Lower lobe of right lung (tissue), 2 donors: ENCODE measurements around the gene SDS. TPM values are rescaled to one million over a fixed set of nuclear protein-coding genes. Genes with fewer than 3 reads are reported as not detected.
A peak's percentile ranks its signal among the peaks of the same experiment; 100 is the strongest.

ENCODE experiments used
- ATAC-seq, 2 donors: fragments of 200-7000 bp; cut with Tn5 transposase; one replicate each; pipeline ENCODE4 v1.9.1; 2020 to 2022; ENCODE audit warnings: mild to moderate bottlenecking in 2 of 2, moderate library complexity in 2 of 2
- DNase-seq: peaks from one replicate; pipeline ENCODE4 v3.0.0-alpha.2; 2020
- H3K27ac ChIP-seq: fragments of 200-600 bp; one replicate; pipeline ENCODE4 v1.8.0; 2022
- H3K27me3 ChIP-seq: fragments of 200-600 bp; one replicate; pipeline ENCODE4 v1.8.0; 2022; ENCODE audit warnings: low read depth
- H3K36me3 ChIP-seq: fragments of 200-600 bp; one replicate; pipeline ENCODE4 v1.8.0; 2022; ENCODE audit warnings: mild to moderate bottlenecking
- H3K4me1 ChIP-seq: fragments of 200-600 bp; one replicate; pipeline ENCODE4 v1.8.0; 2022
- H3K4me3 ChIP-seq: fragments of 200-600 bp; one replicate; pipeline ENCODE4 v1.8.0; 2022; ENCODE audit warnings: mild to moderate bottlenecking
- H3K9me3 ChIP-seq: fragments of 200-600 bp; one replicate; pipeline ENCODE4 v1.8.0; 2022
- CTCF ChIP-seq: fragments of 200-600 bp; IDR thresholded peaks from one replicate; pipeline ENCODE4 v1.8.0; 2022; ENCODE audit warnings: antibody characterized with exemption, mild to moderate bottlenecking
- intact Hi-C: fragments of 100-400 bp; cut with DNase I; formaldehyde crosslinking; loops from one replicate; pipeline ENCODE4 v1.11.0; 2022
- total RNA-seq: library from RNA; stranded (reverse); fragmentation: NEBNext Ultra II Directional; extraction: Animal tissue kit (Norgen Biotek cat#: 25700); gene quantifications from one replicate; pipeline ENCODE4 v1.2.1, GENCODE V29; 2021
- donor health status: DM: no; HTN: yes; CAD: no; lungs with severe emphysema.

SDS gene
- total RNA-seq, 1 donor from 2014 or later = 1.1 TPM

GRCh38 chr12:113409462-113410124 is 5.9 kb upstream of the SDS start:
- Histone ChIP-seq H3K27ac (no peak overlapping the region), H3K36me3 (no peaks in the 10 kb centered on the region), H3K27me3 (peaks cover 3% of the 10 kb centered on the region), H3K4me1 (no peaks in the 10 kb centered on the region), H3K9me3 (no peaks in the 10 kb centered on the region), H3K4me3 (no peak overlapping the region)
- ATAC-seq (no peak), DNase-seq (peak; percentile 22)
- intact Hi-C loops = no loop called here
- TF ChIP-seq CTCF = no peak

GRCh38 chr12:113408756-113409298 is 5.1 kb upstream of the SDS start:
- no peak for TF ChIP-seq CTCF
- H3K36me3 ChIP-seq = no peaks in the 10 kb centered on the region
- DNase-seq (peak; percentile 8), ATAC-seq (no peak)
- H3K4me1 ChIP-seq = no peaks in the 10 kb centered on the region
- no peak overlapping the region for H3K4me3 ChIP-seq
- H3K27me3 ChIP-seq = no peaks in the 10 kb centered on the region
- intact Hi-C loops = no loop called here
- H3K9me3 ChIP-seq = no peaks in the 10 kb centered on the region
- no peak overlapping the region for H3K27ac ChIP-seq

- Histone ChIP-seq H3K27ac (no peak overlapping the region), H3K36me3 (no peaks in the 10 kb centered on the region), H3K4me1 (no peaks in the 10 kb centered on the region), H3K27me3 (no peaks in the 10 kb centered on the region), H3K4me3 (no peak overlapping the region), H3K9me3 (no peaks in the 10 kb centered on the region)
- DNase-seq = peak; percentile 2
- intact Hi-C loops = no loop called here
- no peak for ATAC-seq
- TF ChIP-seq CTCF = no peak
These were observed 4.4 kb upstream of the SDS start for GRCh38 chr12:113407931-113408600.

GRCh38 chr12:113405694-113406093 is 2.0 kb upstream of the SDS start:
- TF ChIP-seq CTCF = no peak
- intact Hi-C loops = no loop called here
- DNase-seq (no peak), ATAC-seq (no peak)
- Histone ChIP-seq H3K4me1 (no peaks in the 10 kb centered on the region), H3K27ac (no peak overlapping the region), H3K9me3 (no peaks in the 10 kb centered on the region), H3K36me3 (no peaks in the 10 kb centered on the region), H3K4me3 (no peak overlapping the region), H3K27me3 (peaks cover 6% of the 10 kb centered on the region)

GRCh38 chr12:113402586-113403260 is 964 bp downstream of the SDS start:
- DNase-seq (no peak), ATAC-seq (no peak)
- TF ChIP-seq CTCF = no peak
- no peaks in the 10 kb centered on the region for H3K36me3 ChIP-seq
- H3K4me1 ChIP-seq = no peaks in the 10 kb centered on the region
- peaks cover 26% of the 10 kb centered on the region for H3K27me3 ChIP-seq
- no peak overlapping the region for H3K4me3 ChIP-seq
- H3K9me3 ChIP-seq = no peaks in the 10 kb centered on the region
- intact Hi-C loops = no loop called here
- no peak overlapping the region for H3K27ac ChIP-seq
